ENCODE data around the gene UQCR10. TPM values are rescaled to one million over a fixed set of nuclear protein-coding genes. Genes with fewer than 3 reads are reported as not detected.

UQCR10 gene
- polyA plus RNA-seq, 1 donor, result 127 TPM

GRCh38 chr22:29758068-29758622 lies 9.0 kb upstream of the UQCR10 start:
- DNase-seq, result no peak

- DNase-seq, result no peak
These were observed 8.2 kb upstream of the UQCR10 start for GRCh38 chr22:29758959-29759358.

GRCh38 chr22:29762263-29762662 lies 4.9 kb upstream of the UQCR10 start:
- DNase-seq, result no peak

GRCh38 chr22:29765905-29766631 lies 1.1 kb upstream of the UQCR10 start:
- no peak for DNase-seq

GRCh38 chr22:29766632-29767170 lies 468 bp upstream of the UQCR10 start, which contains the start of gene ZMAT5:
Gene ZMAT5 (minus strand): TSS chr22:29767007. CDS start chr22:29748544, 18,463 bp downstream.
- DNase-seq, result peak; percentile 96

GRCh38 chr22:29768052-29768693 lies 1.0 kb downstream of the UQCR10 start:
- DNase-seq, result no peak

GRCh38 chr22:29769723-29770321 lies 2.7 kb downstream of the UQCR10 start:
- no peak for DNase-seq

GRCh38 chr22:29772170-29772641 lies 5.0 kb downstream of the UQCR10 start:
- DNase-seq, result no peak

- no peak for DNase-seq
These were observed 6.1 kb downstream of the UQCR10 start for GRCh38 chr22:29773233-29773632.

GRCh38 chr22:29780220-29780619 lies 13.1 kb downstream of the UQCR10 start:
- DNase-seq, result no peak

GRCh38 chr22:29780748-29781676 lies 13.8 kb downstream of the UQCR10 start:
- no peak for DNase-seq

- DNase-seq, result no peak
These were observed 15.1 kb downstream of the UQCR10 start for GRCh38 chr22:29782061-29782845.

GRCh38 chr22:29784451-29785361 lies 17.5 kb downstream of the UQCR10 start:
- DNase-seq, result no peak

GRCh38 chr22:29786031-29786430 lies 18.9 kb downstream of the UQCR10 start:
- DNase-seq, result no peak

GRCh38 chr22:29787371-29787980 lies 20.3 kb downstream of the UQCR10 start:
- no peak for DNase-seq

- DNase-seq, result no peak
These were observed 21.4 kb downstream of the UQCR10 start for GRCh38 chr22:29788339-29789279.

- no peak for DNase-seq
These were observed 22.9 kb downstream of the UQCR10 start for GRCh38 chr22:29790061-29790460.

- no peak for DNase-seq
These were observed 26.2 kb downstream of the UQCR10 start for GRCh38 chr22:29793396-29793795.
